Stromal cell of bone marrow (primary cell): ENCODE measurements around the gene DLGAP1.
"Not testable (repeated sequence)": the region's sequence is repeated elsewhere in the genome, so short reads cannot be mapped to it uniquely, and the experiment has no call there.

Experiments used
- DNase-seq: peaks from one replicate; pipeline ENCODE4 v3.0.0-alpha.2; 2012; ENCODE audit warnings: low read depth

DLGAP1 gene

GRCh38 chr18:4455113-4455811, at the start of gene DLGAP1:
TSS of gene DLGAP1 (minus strand) at chr18:4455307.
- no peak for DNase-seq

GRCh38 chr18:4494703-4495284, 39.7 kb upstream of the DLGAP1 start:
- DNase-seq: not testable (repeated sequence)

- DNase-seq: no peak
These were observed 13.4 kb upstream of the DLGAP1 start for GRCh38 chr18:4468511-4468910.

- no peak for DNase-seq
These were observed 482 bp downstream of the DLGAP1 start for GRCh38 chr18:4454537-4455112.

GRCh38 chr18:4453874-4454536, 1.1 kb downstream of the DLGAP1 start:
- no peak for DNase-seq

GRCh38 chr18:4453567-4453873, 1.6 kb downstream of the DLGAP1 start:
- no peak for DNase-seq

- no peak for DNase-seq
These were observed 4.9 kb downstream of the DLGAP1 start for GRCh38 chr18:4450065-4450658.

- DNase-seq: no peak
These were observed 9.2 kb downstream of the DLGAP1 start for GRCh38 chr18:4445902-4446301.

- DNase-seq: no peak
These were observed 10.8 kb downstream of the DLGAP1 start for GRCh38 chr18:4444306-4444705.

- no peak for DNase-seq
These were observed 14.0 kb downstream of the DLGAP1 start for GRCh38 chr18:4441098-4441497.

GRCh38 chr18:4438938-4439337, 16.2 kb downstream of the DLGAP1 start:
- DNase-seq: no peak

- peak; percentile 40 for DNase-seq
These were observed 21.4 kb downstream of the DLGAP1 start for GRCh38 chr18:4433717-4434116.

- no peak for DNase-seq
These were observed 24.3 kb downstream of the DLGAP1 start for GRCh38 chr18:4430836-4431235.

- no peak for DNase-seq
These were observed 37.4 kb downstream of the DLGAP1 start for GRCh38 chr18:4417714-4418113.

- no peak for DNase-seq
These were observed 38.1 kb downstream of the DLGAP1 start for GRCh38 chr18:4416976-4417375.

GRCh38 chr18:4412286-4412685, 42.8 kb downstream of the DLGAP1 start:
- DNase-seq: no peak

- DNase-seq: no peak
These were observed 48.3 kb downstream of the DLGAP1 start for GRCh38 chr18:4406856-4407255.

- no peak for DNase-seq
These were observed 49.1 kb downstream of the DLGAP1 start for GRCh38 chr18:4405965-4406364.

GRCh38 chr18:4403836-4404235, 51.3 kb downstream of the DLGAP1 start:
- DNase-seq: no peak

- no peak for DNase-seq
These were observed 54.2 kb downstream of the DLGAP1 start for GRCh38 chr18:4400911-4401310.

GRCh38 chr18:4399929-4400328, 55.2 kb downstream of the DLGAP1 start:
- no peak for DNase-seq

- no peak for DNase-seq
These were observed 60.4 kb downstream of the DLGAP1 start for GRCh38 chr18:4394700-4395099.

- no peak for DNase-seq
These were observed 63.2 kb downstream of the DLGAP1 start for GRCh38 chr18:4391859-4392258.
